ENCODE results near the gene PLEKHG3.

- TF ChIP-seq CTCF (IDR thresholded peaks at IDR 0.05; ENCODE audit: low read depth, low read length, missing input control) (no peak), MAX (IDR thresholded peaks at IDR 0.05) (no peak), JUND (IDR thresholded peaks at IDR 0.05) (no peak), RAD21 (IDR thresholded peaks at IDR 0.05) (no peak), FOXA1 (IDR thresholded peaks at IDR 0.05) (no peak), EGR1 (IDR thresholded peaks at IDR 0.05; ENCODE audit: low read depth in 2 of 2) (no peak), SP1 (IDR thresholded peaks at IDR 0.05) (no peak), REST (IDR thresholded peaks at IDR 0.05) (no peak), HNF4A (conservative IDR thresholded peaks at IDR 0.05) (no peak), TAF1 (conservative IDR thresholded peaks at IDR 0.05) (no peak), YY1 (IDR thresholded peaks at IDR 0.05) (no peak), ZBTB33 (IDR thresholded peaks at IDR 0.05) (no peak)
Observed at GRCh38 chr14:64715628-64716412, 11.6 kb downstream of the PLEKHG3 start.

Data from liver (tissue), 3 donors.